ENCODE results near the gene NMD3. TPM values are rescaled to one million over a fixed set of nuclear protein-coding genes. Genes with fewer than 3 reads are reported as not detected.
"Not testable (repeated sequence)": the region's sequence is repeated elsewhere in the genome, so short reads cannot be mapped to it uniquely, and the experiment has no call there.

NMD3 gene
- polyA plus RNA-seq, 3 donors, result 16.8 to 30.0 (median 20.7) TPM

DNA sequence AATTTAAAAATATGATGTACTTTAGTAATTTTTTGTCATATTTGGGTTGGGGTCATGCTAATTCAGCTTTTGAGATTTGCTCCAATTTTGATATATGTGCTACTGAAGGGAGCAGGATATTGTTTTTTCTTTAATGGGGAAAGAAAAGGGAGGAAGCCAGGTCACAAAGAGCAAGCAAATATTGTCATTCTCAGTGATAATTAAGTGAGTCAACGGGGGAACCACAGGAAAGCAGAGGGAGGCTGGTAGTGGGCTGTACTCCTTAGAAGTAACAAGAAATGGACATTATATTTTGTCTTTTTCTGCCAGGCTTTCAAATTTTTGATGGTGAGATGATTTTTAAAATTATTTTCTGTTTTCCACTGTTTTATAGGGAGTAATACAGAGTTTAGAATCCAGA lies 45.6 kb upstream of the NMD3 start:
- no peaks in the 10 kb centered on the region for H3K27me3 ChIP-seq (ENCODE audit: control insufficient read depth in 2 of 2, insufficient read depth in 2 of 2, low read length in 2 of 2)
- no peaks in the 10 kb centered on the region for H3K79me2 ChIP-seq (ENCODE audit: insufficient read depth, low read length)
- H3K36me3 ChIP-seq (replicated peaks in 1 of 2; ENCODE audit: control insufficient read depth in 1 of 2, insufficient read depth in 2 of 2, low read length in 2 of 2), result no peaks in the 10 kb centered on the region
- peaks cover 4 to 15% (median 8%) of the 10 kb centered on the region in 7 donors for H3K9me3 Mint-ChIP-seq
- TF ChIP-seq, protein P1, sequence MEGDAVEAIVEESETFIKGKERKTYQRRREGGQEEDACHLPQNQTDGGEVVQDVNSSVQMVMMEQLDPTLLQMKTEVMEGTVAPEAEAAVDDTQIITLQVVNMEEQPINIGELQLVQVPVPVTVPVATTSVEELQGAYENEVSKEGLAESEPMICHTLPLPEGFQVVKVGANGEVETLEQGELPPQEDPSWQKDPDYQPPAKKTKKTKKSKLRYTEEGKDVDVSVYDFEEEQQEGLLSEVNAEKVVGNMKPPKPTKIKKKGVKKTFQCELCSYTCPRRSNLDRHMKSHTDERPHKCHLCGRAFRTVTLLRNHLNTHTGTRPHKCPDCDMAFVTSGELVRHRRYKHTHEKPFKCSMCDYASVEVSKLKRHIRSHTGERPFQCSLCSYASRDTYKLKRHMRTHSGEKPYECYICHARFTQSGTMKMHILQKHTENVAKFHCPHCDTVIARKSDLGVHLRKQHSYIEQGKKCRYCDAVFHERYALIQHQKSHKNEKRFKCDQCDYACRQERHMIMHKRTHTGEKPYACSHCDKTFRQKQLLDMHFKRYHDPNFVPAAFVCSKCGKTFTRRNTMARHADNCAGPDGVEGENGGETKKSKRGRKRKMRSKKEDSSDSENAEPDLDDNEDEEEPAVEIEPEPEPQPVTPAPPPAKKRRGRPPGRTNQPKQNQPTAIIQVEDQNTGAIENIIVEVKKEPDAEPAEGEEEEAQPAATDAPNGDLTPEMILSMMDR (IDR thresholded peaks at IDR 0.05), result no peak
- no peak overlapping the region for H3K27ac Mint-ChIP-seq
- H3K4me3 Mint-ChIP-seq, result no peak overlapping the region
- 83% methylated on average over 1 of the region's 1 CpG for WGBS (ENCODE audit: insufficient coverage)
- no peaks in the 10 kb centered on the region for H3K4me1 Mint-ChIP-seq
- no peak overlapping the region for H3K27ac ChIP-seq (ENCODE audit: low read depth in 1 of 2, low read length in 2 of 2)
- no peak overlapping the region for H2AFZ ChIP-seq (ENCODE audit: insufficient read depth, low read depth, low read length, poor library complexity, severe bottlenecking)
- no peak overlapping the region for H3K4me3 ChIP-seq (replicated peaks in 1 of 3; ENCODE audit: low read depth in 2 of 3, low read length in 3 of 3)
- no peaks in the 10 kb centered on the region for H4K20me1 ChIP-seq (ENCODE audit: insufficient read depth, low read length)
- no peak overlapping the region for H3K4me2 ChIP-seq (replicated peaks; ENCODE audit: extremely low read depth, low read length, poor library complexity, severe bottlenecking)
- peaks cover 1 to 2% (median 1%) of the 10 kb centered on the region in 3 donors for H3K27me3 Mint-ChIP-seq (ENCODE audit: low read depth in 3 of 3)
- peaks cover 0 to 13% of the 10 kb centered on the region in 2 donors for H3K9me3 ChIP-seq (replicated peaks in 1 of 2; ENCODE audit: control insufficient read depth in 1 of 2, insufficient read depth in 1 of 2, low read length in 2 of 2)
- intact Hi-C loops (cut with micrococcal nuclease), result no loop called here
- no peaks in the 10 kb centered on the region for H3K4me1 ChIP-seq (ENCODE audit: control insufficient read depth in 1 of 2, insufficient read depth in 2 of 2, low read length in 2 of 2)
- DNase-seq, result no peak
- no peak overlapping the region for H3K9ac ChIP-seq (ENCODE audit: insufficient read depth, low read length, poor library complexity, severe bottlenecking)
- no peaks in the 10 kb centered on the region for H3K36me3 Mint-ChIP-seq

DNA sequence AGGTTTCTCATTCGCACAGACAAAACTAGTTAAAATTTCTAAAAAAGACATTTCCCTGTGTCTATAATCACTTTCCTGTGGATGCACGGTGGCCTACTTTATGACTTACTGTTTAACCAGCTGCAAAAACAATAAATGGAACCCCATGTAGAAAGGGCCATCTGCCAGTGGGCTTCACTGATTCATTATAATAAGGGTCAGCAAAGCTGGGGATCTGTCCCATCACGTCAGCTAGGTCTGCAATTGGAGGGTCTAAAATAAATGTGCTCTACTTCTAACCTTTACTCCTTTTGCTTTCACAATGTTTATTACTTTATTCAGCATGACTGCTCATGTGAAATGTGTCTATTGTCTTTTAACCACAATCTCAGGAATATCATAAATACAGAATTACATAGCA lies 43.1 kb upstream of the NMD3 start:
- no peaks in the 10 kb centered on the region for H3K4me1 Mint-ChIP-seq
- 71% methylated on average over 1 of the region's 3 CpGs for WGBS (ENCODE audit: insufficient coverage)
- H3K4me1 ChIP-seq (ENCODE audit: control insufficient read depth in 1 of 2, insufficient read depth in 2 of 2, low read length in 2 of 2), result no peaks in the 10 kb centered on the region
- H3K4me3 ChIP-seq (replicated peaks in 1 of 3; ENCODE audit: low read depth in 2 of 3, low read length in 3 of 3), result no peak overlapping the region
- no peak overlapping the region for H2AFZ ChIP-seq (ENCODE audit: insufficient read depth, low read depth, low read length, poor library complexity, severe bottlenecking)
- no peaks in the 10 kb centered on the region for H3K79me2 ChIP-seq (ENCODE audit: insufficient read depth, low read length)
- no peaks in the 10 kb centered on the region for H3K36me3 ChIP-seq (replicated peaks in 1 of 2; ENCODE audit: control insufficient read depth in 1 of 2, insufficient read depth in 2 of 2, low read length in 2 of 2)
- H3K9ac ChIP-seq (ENCODE audit: insufficient read depth, low read length, poor library complexity, severe bottlenecking), result no peak overlapping the region
- no peak overlapping the region for H3K27ac Mint-ChIP-seq
- no peak overlapping the region for H3K27ac ChIP-seq (ENCODE audit: low read depth in 1 of 2, low read length in 2 of 2)
- peaks cover 6 to 15% (median 8%) of the 10 kb centered on the region in 7 donors for H3K9me3 Mint-ChIP-seq
- no peaks in the 10 kb centered on the region for H3K27me3 ChIP-seq (ENCODE audit: control insufficient read depth in 2 of 2, insufficient read depth in 2 of 2, low read length in 2 of 2)
- no peak for DNase-seq
- H3K4me3 Mint-ChIP-seq, result no peak overlapping the region
- H4K20me1 ChIP-seq (ENCODE audit: insufficient read depth, low read length), result no peaks in the 10 kb centered on the region
- TF ChIP-seq, protein P1 (IDR thresholded peaks at IDR 0.05), result no peak
- peaks cover 0 to 13% of the 10 kb centered on the region in 2 donors for H3K9me3 ChIP-seq (replicated peaks in 1 of 2; ENCODE audit: control insufficient read depth in 1 of 2, insufficient read depth in 1 of 2, low read length in 2 of 2)
- intact Hi-C loops (cut with micrococcal nuclease), result no loop called here
- peaks cover 0 to 2% (median 1%) of the 10 kb centered on the region in 3 donors for H3K27me3 Mint-ChIP-seq (ENCODE audit: low read depth in 3 of 3)
- no peaks in the 10 kb centered on the region for H3K36me3 Mint-ChIP-seq
- H3K4me2 ChIP-seq (replicated peaks; ENCODE audit: extremely low read depth, low read length, poor library complexity, severe bottlenecking), result no peak overlapping the region

DNA sequence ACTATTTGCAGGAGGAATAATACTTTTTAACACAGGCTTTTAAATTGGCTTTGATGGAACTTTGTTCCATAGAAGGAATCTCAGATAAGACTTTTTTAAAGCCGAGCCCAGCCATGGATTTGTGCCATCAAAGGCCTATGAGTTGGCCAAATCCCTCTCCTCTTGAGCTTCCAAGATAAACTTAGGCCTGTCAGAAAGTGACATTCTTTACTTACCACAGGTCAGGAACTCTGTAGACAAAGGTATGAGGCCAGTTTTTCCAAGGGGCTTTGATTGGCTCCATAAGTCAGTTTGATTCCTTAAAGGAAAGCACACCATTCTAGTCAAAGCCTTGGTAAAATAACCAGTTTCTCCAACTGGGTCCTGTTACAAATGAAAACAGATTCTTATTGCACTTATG lies 39.7 kb upstream of the NMD3 start:
- H3K4me3 Mint-ChIP-seq; H3K36me3 Mint-ChIP-seq; H3K9me3 ChIP-seq (replicated peaks in 1 of 2; ENCODE audit: control insufficient read depth in 1 of 2, insufficient read depth in 1 of 2, low read length in 2 of 2); H3K27ac ChIP-seq (ENCODE audit: low read depth in 1 of 2, low read length in 2 of 2); intact Hi-C loops (cut with micrococcal nuclease); H3K9me3 Mint-ChIP-seq; H3K4me2 ChIP-seq (replicated peaks; ENCODE audit: extremely low read depth, low read length, poor library complexity, severe bottlenecking); H2AFZ ChIP-seq (ENCODE audit: insufficient read depth, low read depth, low read length, poor library complexity, severe bottlenecking); H3K27me3 Mint-ChIP-seq (ENCODE audit: low read depth in 3 of 3); H3K4me3 ChIP-seq (replicated peaks in 1 of 3; ENCODE audit: low read depth in 2 of 3, low read length in 3 of 3); H3K79me2 ChIP-seq (ENCODE audit: insufficient read depth, low read length); H4K20me1 ChIP-seq (ENCODE audit: insufficient read depth, low read length); H3K9ac ChIP-seq (ENCODE audit: insufficient read depth, low read length, poor library complexity, severe bottlenecking); H3K36me3 ChIP-seq (replicated peaks in 1 of 2; ENCODE audit: control insufficient read depth in 1 of 2, insufficient read depth in 2 of 2, low read length in 2 of 2); H3K27ac Mint-ChIP-seq; H3K4me1 ChIP-seq (ENCODE audit: control insufficient read depth in 1 of 2, insufficient read depth in 2 of 2, low read length in 2 of 2); H3K27me3 ChIP-seq (ENCODE audit: control insufficient read depth in 2 of 2, insufficient read depth in 2 of 2, low read length in 2 of 2); H3K4me1 Mint-ChIP-seq; DNase-seq: not testable (repeated sequence)
- WGBS (ENCODE audit: insufficient coverage), result no CpG with 5 or more reads among the region's 1 CpG

All from CD14-positive monocyte (primary cell).